Tibial nerve (tissue), 4 donors: Measurements from ENCODE around the gene TOPAZ1.

ENCODE experiments used
- CTCF ChIP-seq, 5 experiments: fragments of 200-600 bp in 3 of 5; fragments of 450-650 bp in 2 of 5; sonication (generic) in 3 of 5; IDR thresholded peaks; one replicate each; pipeline ENCODE4 v1.5.1; 2016 to 2019; ENCODE audit warnings: antibody characterized with exemption in 5 of 5, mild to moderate bottlenecking in 3 of 5, moderate library complexity in 2 of 5
- EP300 ChIP-seq, 2 donors: sonication (generic); formaldehyde crosslinking; IDR thresholded peaks; one replicate each; pipeline ENCODE4 v1.6.1; 2017; ENCODE audit warnings: antibody characterized with exemption in 2 of 2, mild to moderate bottlenecking in 1 of 2
- POLR2A ChIP-seq, 2 donors: fragments of 450-650 bp; IDR thresholded peaks; one replicate each; pipeline ENCODE4 v1.6.1; 2017; ENCODE audit warnings: antibody characterized with exemption in 2 of 2, mild to moderate bottlenecking in 2 of 2, moderate library complexity in 2 of 2

DNA sequence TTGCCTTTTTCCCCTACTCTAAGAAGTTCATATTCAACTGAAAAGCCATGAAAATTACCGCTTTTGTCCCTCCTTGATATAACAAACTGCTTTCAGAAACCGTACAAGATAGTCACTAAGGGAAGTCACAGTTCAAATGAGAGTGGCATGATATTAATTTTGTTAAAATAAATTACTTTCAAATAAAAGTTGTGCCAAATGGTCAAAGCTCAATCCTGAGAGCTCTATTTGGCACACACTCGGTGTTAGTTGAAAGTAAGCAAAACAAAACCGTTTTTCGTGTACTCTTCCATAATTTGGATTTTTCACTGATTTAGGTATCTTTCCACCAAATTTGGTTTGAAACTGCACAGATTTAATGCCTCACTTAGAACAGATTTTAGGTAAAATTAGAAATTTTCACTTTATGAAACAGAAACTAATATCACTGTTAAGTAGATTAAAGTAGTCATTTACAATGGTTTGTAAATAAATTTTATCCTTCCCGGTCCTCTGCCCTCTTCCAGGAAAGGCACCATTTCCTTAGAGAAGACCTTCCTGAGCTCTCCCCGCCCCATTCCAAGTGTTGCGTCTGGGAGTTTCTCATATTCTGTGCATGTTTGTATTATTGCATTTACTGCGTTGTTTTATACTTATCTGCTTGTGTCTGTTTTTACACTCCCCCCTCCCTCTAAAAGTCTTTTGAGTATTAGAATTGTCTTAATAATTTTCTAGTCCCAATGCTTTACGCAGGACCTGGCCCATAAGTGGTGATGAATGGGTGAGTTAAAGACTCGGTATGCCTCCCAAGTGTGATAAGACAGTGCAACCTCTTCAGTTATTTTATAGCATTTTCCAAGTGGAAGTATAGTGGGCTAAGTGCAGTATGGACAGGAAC is 97.7 kb downstream of the TOPAZ1 start:
- no peak for TF ChIP-seq CTCF (IDR thresholded peaks at IDR 0.05)
- TF ChIP-seq EP300 (IDR thresholded peaks at IDR 0.05): no peak
- TF ChIP-seq POLR2A (IDR thresholded peaks at IDR 0.05): no peak
